Activated T-helper 17 cell treated with anti-CD3 and anti-CD28 coated beads, Interleukin-2, amount 50 U/mL, for 72 hours (primary cell): Measurements from ENCODE around the gene PIGBOS1. TPM values are rescaled to one million over a fixed set of nuclear protein-coding genes. Genes with fewer than 3 reads are reported as not detected.
A peak's percentile ranks its signal among the peaks of the same experiment; 100 is the strongest.

Source experiments
- ATAC-seq: fragments of 150-1000 bp; cut with Tn5 transposase; replicated peaks from 2 replicates; pipeline ENCODE4 v1.10.0; 2021; ENCODE audit warnings: mild to moderate bottlenecking, moderate library complexity
- H3K27ac Mint-ChIP-seq: one replicate; pipeline ENCODE4 v1.8.0; 2022; ENCODE audit warnings: mixed read lengths
- H3K27me3 Mint-ChIP-seq: one replicate; pipeline ENCODE4 v1.8.0; 2022; ENCODE audit warnings: mixed read lengths
- H3K36me3 Mint-ChIP-seq: one replicate; pipeline ENCODE4 v1.8.0; 2022; ENCODE audit warnings: low read depth, mild to moderate bottlenecking, mixed read lengths
- H3K4me1 Mint-ChIP-seq: one replicate; pipeline ENCODE4 v1.8.0; 2022; ENCODE audit warnings: mixed read lengths
- H3K4me3 Mint-ChIP-seq: one replicate; pipeline ENCODE4 v1.8.0; 2022; ENCODE audit warnings: mild to moderate bottlenecking, mixed read lengths
- H3K9me3 Mint-ChIP-seq: one replicate; pipeline ENCODE4 v1.8.0; 2022; ENCODE audit warnings: mixed read lengths
- total RNA-seq, 2 donors: library from RNA; stranded (reverse); gene quantifications; one replicate each; pipeline ENCODE4 v1.2.3, GENCODE V29; 2022

Gene PIGBOS1, protein sequence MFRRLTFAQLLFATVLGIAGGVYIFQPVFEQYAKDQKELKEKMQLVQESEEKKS
- total RNA-seq: 10 to 100 TPM in 1 of 2 donors, 1 to 10 TPM in 1; 7.8 to 10.9 TPM

DNA sequence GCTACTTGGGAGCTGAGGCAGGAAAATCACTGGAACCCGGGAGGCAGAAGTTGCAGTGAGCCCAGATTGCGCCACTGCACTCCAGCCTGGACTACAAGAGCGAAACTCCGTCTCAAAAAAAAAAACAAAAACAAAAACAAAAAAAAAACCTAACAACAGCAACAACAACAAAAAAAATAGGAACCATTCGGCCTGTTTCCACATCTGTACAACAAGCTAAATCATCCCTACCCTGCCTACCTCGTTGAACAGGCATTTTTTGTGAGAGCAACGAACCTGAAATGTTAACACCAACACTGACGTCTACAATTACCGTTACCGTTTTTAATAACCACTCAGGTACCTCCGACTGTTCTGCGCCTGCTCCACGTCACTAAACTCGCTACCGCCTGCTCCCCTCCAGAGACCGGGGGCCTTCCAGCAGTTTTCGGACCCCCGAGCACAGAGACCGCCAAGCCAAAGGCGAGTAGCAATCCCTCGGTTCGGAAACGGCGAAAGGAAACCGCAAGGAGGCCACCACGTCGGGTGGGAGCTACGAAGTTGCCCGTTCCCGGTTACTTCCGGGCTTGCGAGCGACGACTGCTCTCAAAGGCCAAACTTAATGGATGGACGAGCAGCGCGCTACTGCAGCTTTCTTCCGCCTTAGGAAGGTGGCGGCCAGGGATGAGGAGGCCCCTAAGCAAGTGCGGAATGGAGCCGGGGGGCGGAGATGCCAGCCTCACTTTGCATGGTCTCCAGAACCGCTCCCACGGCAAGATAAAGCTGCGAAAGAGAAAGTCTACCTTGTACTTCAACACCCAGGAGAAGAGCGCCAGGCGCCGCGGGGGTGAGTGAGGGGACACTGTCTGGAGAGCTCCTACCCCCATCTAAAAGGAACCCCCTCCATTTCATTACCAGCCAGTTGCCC lies at the start of gene PIGBOS1, which contains the start of gene PIGB:
TSS of gene PIGBOS1 (minus strand) at position 536 of the 907 bp plus-strand sequence. CDS start 1,331 bp downstream, outside the sequence.
TSS of gene PIGB (plus strand) at position 635 of the 907 bp plus-strand sequence. CDS start at position 664, 29 bp downstream.
- peak; percentile 93 for ATAC-seq
- Mint-ChIP-seq H3K4me1 (peaks cover 45% of the 10 kb centered on the region), H3K4me3 (peak within 1 kb of the TSS; percentile 100), H3K27me3 (no peaks in the 10 kb centered on the region), H3K27ac (peak within 1 kb of the TSS; percentile 100), H3K36me3 (peaks cover 46% of the 10 kb centered on the region), H3K9me3 (no peaks in the 10 kb centered on the region)

DNA sequence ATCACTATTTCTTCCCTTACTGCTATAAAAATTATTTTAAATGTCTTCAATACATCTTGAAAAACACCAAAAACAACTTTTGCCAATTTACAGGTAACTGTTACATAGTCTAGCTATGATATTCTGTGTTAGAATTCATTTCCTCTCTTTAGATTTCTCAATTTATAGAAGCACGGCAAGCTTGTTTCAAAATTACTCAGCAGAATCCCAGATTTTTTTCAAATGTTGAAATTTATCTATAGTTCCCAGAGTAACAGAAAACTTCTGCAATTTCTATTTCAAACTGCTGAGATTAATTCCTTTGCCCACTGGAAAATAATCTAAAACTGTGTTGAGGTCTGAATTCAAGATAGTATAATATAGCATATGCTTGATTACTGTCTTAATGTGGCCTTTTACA lies 48.1 kb upstream of the PIGBOS1 start:
- no peaks in the 10 kb centered on the region for H3K9me3 Mint-ChIP-seq
- no peak overlapping the region for H3K4me3 Mint-ChIP-seq
- ATAC-seq: no peak
- H3K27ac Mint-ChIP-seq: no peak overlapping the region
- H3K27me3 Mint-ChIP-seq: no peaks in the 10 kb centered on the region
- no peaks in the 10 kb centered on the region for H3K4me1 Mint-ChIP-seq
- peaks cover 44% of the 10 kb centered on the region for H3K36me3 Mint-ChIP-seq

GRCh38 chr15:55362641-55363040 lies 43.7 kb upstream of the PIGBOS1 start:
- no peak overlapping the region for H3K4me3 Mint-ChIP-seq
- H3K36me3 Mint-ChIP-seq: peaks cover 43% of the 10 kb centered on the region
- no peak overlapping the region for H3K27ac Mint-ChIP-seq
- H3K27me3 Mint-ChIP-seq: no peaks in the 10 kb centered on the region
- no peaks in the 10 kb centered on the region for H3K9me3 Mint-ChIP-seq
- no peaks in the 10 kb centered on the region for H3K4me1 Mint-ChIP-seq
- no peak for ATAC-seq

GRCh38 chr15:55361048-55361447 lies 42.1 kb upstream of the PIGBOS1 start:
- peak overlapping the region; percentile 28 for H3K27ac Mint-ChIP-seq
- H3K9me3 Mint-ChIP-seq: no peaks in the 10 kb centered on the region

DNA sequence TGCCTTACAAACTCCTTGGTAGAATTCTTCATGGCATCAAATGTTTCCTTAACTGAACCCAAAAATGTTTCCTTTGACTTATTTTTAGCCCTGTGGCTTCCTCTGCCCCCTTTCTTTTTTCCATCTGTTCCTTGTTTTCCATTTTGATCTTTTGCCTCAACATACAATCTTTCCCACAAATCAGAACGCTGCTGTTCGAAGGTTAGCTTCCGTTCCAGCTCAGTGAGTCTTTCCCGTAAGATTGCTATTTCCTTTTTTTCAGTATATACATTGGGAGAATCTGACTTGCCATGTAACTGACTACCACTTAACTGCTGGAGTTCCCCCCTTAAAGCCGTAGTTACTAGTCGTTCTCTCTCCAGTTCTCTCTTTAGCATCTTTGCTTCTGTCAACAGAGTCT lies 41.3 kb upstream of the PIGBOS1 start:
- ATAC-seq: no peak

More at GRCh38 chr15:55361048-55361447, 42.1 kb upstream of the PIGBOS1 start:
- H3K27me3 Mint-ChIP-seq: no peaks in the 10 kb centered on the region
- H3K4me3 Mint-ChIP-seq: no peak overlapping the region
- H3K4me1 Mint-ChIP-seq: no peaks in the 10 kb centered on the region
- ATAC-seq: no peak
- H3K36me3 Mint-ChIP-seq: peaks cover 55% of the 10 kb centered on the region

GRCh38 chr15:55358471-55358870 lies 39.5 kb upstream of the PIGBOS1 start:
- no peak for ATAC-seq
- Mint-ChIP-seq H3K27ac (peak overlapping the region; percentile 42), H3K9me3 (no peaks in the 10 kb centered on the region), H3K27me3 (no peaks in the 10 kb centered on the region), H3K4me3 (no peak overlapping the region), H3K36me3 (peaks cover 67% of the 10 kb centered on the region), H3K4me1 (no peaks in the 10 kb centered on the region)

More for the DNA sequence above, 41.3 kb upstream of the PIGBOS1 start:
- Mint-ChIP-seq H3K4me1 (no peaks in the 10 kb centered on the region), H3K27me3 (no peaks in the 10 kb centered on the region), H3K27ac (peak overlapping the region; percentile 28), H3K4me3 (no peak overlapping the region), H3K9me3 (no peaks in the 10 kb centered on the region), H3K36me3 (peaks cover 63% of the 10 kb centered on the region)

- H3K27me3 Mint-ChIP-seq: no peaks in the 10 kb centered on the region
- no peaks in the 10 kb centered on the region for H3K4me1 Mint-ChIP-seq
- ATAC-seq: no peak
- no peaks in the 10 kb centered on the region for H3K9me3 Mint-ChIP-seq
- H3K4me3 Mint-ChIP-seq: no peak overlapping the region
- H3K36me3 Mint-ChIP-seq: peaks cover 72% of the 10 kb centered on the region
- no peak overlapping the region for H3K27ac Mint-ChIP-seq
Measured at GRCh38 chr15:55357774-55358173, 38.9 kb upstream of the PIGBOS1 start.

DNA sequence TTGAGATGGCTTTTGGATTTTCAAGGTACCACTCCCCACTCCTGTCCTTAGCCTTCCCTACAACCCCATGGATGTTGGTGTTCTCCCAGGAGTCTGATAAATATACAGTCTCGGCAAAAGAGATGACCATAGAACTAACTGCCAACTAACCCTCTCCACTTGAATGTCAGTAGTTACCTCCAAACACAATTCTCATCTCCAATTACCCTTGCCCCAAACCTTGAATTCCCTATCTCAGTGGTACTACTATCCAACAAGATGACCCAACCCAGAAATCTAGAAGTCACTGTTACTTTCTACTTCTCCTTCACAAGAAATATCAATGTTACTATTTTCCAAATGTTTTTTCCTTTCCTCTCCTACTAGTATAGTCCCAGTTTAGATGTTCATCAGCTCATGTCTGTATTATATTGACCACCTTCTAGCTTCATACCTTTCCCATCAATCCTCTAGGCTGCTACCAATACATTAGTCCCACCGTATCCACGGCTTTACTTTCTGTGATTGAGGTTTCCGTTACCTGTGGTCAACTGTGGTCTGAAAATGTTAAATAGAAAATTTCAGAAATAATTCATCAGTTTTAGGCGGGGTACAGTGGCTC lies 38.2 kb upstream of the PIGBOS1 start:
- H3K27ac Mint-ChIP-seq: no peak overlapping the region

GRCh38 chr15:55353025-55353424 lies 34.1 kb upstream of the PIGBOS1 start:
- Mint-ChIP-seq H3K9me3 (no peaks in the 10 kb centered on the region), H3K27ac (no peak overlapping the region), H3K27me3 (no peaks in the 10 kb centered on the region), H3K4me1 (no peaks in the 10 kb centered on the region), H3K36me3 (peaks cover 88% of the 10 kb centered on the region), H3K4me3 (no peak overlapping the region)
- no peak for ATAC-seq

More for the DNA sequence above, 38.2 kb upstream of the PIGBOS1 start:
- Mint-ChIP-seq H3K4me1 (no peaks in the 10 kb centered on the region), H3K9me3 (no peaks in the 10 kb centered on the region), H3K36me3 (peaks cover 78% of the 10 kb centered on the region), H3K4me3 (no peak overlapping the region), H3K27me3 (no peaks in the 10 kb centered on the region)
- ATAC-seq: no peak

GRCh38 chr15:55349282-55349681 lies 30.4 kb upstream of the PIGBOS1 start:
- Mint-ChIP-seq H3K4me1 (no peaks in the 10 kb centered on the region), H3K36me3 (peaks cover 83% of the 10 kb centered on the region), H3K9me3 (no peaks in the 10 kb centered on the region), H3K27me3 (no peaks in the 10 kb centered on the region), H3K4me3 (no peak overlapping the region), H3K27ac (no peak overlapping the region)
- no peak for ATAC-seq

DNA sequence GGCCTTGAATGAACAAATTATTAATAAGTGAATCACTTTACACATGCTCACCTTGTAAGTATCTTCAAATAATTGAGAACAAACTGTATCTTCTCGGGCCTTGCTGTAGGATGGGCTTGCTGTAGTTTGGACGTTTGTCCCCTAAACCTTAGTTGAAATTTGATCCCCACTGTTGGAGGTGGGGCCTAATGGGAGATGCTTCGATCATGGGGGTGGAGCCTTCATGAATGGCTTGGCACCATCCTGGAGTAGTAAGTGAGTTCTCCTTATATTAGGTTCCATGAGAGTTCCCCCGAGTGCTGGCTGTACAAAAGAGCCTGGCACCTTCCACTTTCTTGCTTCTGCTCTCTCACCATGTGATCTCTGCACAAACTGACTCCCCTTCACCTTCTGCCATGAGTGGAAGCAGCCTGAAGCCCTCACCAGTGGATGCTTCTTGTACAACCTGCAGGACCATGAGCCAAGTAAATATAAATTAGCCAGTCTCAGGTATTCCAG lies 29.4 kb upstream of the PIGBOS1 start:
- no peak for ATAC-seq
- peaks cover 88% of the 10 kb centered on the region for H3K36me3 Mint-ChIP-seq
- no peak overlapping the region for H3K4me3 Mint-ChIP-seq
- no peak overlapping the region for H3K27ac Mint-ChIP-seq
- no peaks in the 10 kb centered on the region for H3K27me3 Mint-ChIP-seq
- H3K4me1 Mint-ChIP-seq: no peaks in the 10 kb centered on the region
- H3K9me3 Mint-ChIP-seq: no peaks in the 10 kb centered on the region

DNA sequence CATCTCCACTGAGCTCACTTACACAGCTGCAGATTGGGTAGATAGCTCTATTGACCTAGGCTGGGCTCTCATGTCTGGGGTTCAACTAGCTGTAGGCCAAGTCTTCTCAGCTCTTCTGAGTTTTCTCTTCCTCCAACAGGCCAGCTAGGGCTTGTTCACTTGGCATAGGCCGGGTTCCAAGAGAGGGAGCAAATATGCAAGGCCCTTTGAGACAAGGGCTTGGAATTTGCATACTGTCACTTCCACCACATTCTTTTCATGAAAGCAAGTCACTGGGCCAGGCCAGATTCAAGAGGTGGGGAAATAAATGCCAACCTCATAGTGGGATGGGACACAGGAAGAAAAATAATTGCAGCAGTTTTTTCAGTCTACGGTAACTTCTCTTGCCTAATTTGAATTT lies 25.3 kb upstream of the PIGBOS1 start:
- Mint-ChIP-seq H3K9me3 (no peaks in the 10 kb centered on the region), H3K27ac (peak overlapping the region; percentile 33), H3K4me1 (no peaks in the 10 kb centered on the region), H3K27me3 (no peaks in the 10 kb centered on the region), H3K4me3 (no peak overlapping the region), H3K36me3 (peaks cover 73% of the 10 kb centered on the region)
- ATAC-seq: no peak

GRCh38 chr15:55343168-55343567 lies 24.2 kb upstream of the PIGBOS1 start:
- Mint-ChIP-seq H3K4me3 (no peak overlapping the region), H3K4me1 (no peaks in the 10 kb centered on the region), H3K36me3 (peaks cover 75% of the 10 kb centered on the region), H3K27ac (no peak overlapping the region), H3K27me3 (no peaks in the 10 kb centered on the region), H3K9me3 (no peaks in the 10 kb centered on the region)
- no peak for ATAC-seq

GRCh38 chr15:55337160-55337559 lies 18.2 kb upstream of the PIGBOS1 start:
- Mint-ChIP-seq H3K27ac (no peak overlapping the region), H3K27me3 (no peaks in the 10 kb centered on the region), H3K9me3 (no peaks in the 10 kb centered on the region), H3K4me1 (no peaks in the 10 kb centered on the region), H3K4me3 (no peak overlapping the region), H3K36me3 (peaks cover 67% of the 10 kb centered on the region)
- ATAC-seq: no peak
